K562 treated with DMSO at 1 percent for 4 hours (cell line): ENCODE measurements around the gene TRIM74. TPM values are rescaled to one million over a fixed set of nuclear protein-coding genes. Genes with fewer than 3 reads are reported as not detected.

ENCODE experiments used
- total RNA-seq: library from RNA; unstranded; fragments of 300-600 nt; gene quantifications from 2 replicates; pipeline ENCODE4 v1.2.3, GENCODE V29; 2022; ENCODE audit not compliant: insufficient read depth

Gene TRIM74
- total RNA-seq: not detected in 2 replicates

DNA sequence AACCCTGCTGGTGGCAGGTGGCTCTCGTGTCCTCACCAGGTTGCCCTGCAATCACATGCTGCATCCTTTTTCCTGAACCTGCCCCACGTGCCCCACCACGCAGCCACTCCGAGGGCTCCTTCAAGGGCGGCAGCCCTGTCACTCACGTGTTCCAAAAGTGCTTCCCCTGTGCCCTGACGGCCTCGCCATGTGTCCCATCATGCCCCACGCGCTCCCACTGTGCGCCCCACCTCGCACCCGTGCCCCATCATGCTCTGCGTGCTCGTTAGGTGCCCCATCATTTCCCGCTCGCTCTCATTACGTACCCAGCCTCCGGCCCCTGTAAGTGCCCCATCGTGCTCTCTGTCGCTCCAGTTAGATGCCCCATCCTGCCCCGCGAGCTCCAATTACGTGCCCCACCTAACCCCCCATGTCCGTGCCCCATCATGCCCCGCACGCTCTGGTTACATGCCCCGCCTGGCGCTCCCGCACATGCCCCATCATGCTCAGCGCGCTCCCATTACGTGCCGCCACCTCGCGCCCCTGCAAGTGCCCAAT is at the start of gene TRIM74:
TSS of gene TRIM74 (minus strand) at position 487 of the 537 bp plus-strand sequence. CDS start 3,309 bp downstream, outside the sequence.

DNA sequence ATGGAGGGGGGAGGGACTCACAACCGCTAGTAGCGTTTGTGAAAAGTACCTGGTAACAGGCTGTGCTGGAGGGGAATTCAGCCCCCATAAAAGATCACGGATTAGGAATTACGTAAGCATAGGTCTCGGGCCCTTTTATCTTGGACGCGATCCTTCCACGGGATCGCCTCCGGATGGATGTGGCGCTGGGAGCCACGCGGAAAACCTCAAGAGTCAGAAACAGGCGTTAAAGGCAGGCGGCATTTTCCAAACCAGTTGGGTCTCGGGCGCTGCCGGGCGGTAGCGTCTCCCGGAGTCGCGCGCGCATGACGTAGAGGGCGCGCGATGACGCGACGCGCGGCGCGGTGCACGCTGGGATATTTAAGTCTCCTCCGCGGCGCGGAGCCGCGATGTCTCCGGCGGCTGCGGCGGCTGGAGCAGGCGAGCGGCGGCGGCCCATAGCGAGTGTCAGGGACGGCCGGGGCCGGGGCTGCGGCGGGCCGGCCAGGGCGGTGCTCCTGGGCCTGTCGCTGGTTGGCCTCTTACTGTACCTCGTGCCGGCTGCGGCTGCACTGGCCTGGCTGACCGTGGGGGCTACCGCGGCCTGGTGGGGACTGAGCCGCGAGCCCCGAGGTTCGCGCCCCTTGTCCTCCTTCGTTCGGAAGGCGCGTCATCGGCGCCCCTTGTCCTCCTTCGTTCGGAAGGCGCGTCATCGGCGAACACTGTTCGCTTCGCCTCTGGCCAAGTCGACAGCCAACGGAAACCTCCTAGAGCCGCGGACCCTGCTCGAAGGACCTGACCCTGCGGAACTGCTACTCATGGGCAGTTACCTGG is 44.3 kb downstream of the TRIM74 start, which contains the start of gene POM121:
TSS of gene POM121 (plus strand) at position 363 of the 813 bp plus-strand sequence. CDS start at position 390, 27 bp downstream.

Other genes starting within 250 kb of the TRIM74 start
- 7.5 and 7.8 TPM in 2 replicates for gene TYW1B, start 141.3 kb downstream of the TRIM74 start, total RNA-seq
- 59.6 and 81.1 TPM in 2 replicates for gene POM121, start 44.4 kb downstream of the TRIM74 start, total RNA-seq
- gene SPDYE8, start 60.3 kb upstream of the TRIM74 start, total RNA-seq: not detected in 2 replicates
- gene SPDYE11, start 88.4 kb upstream of the TRIM74 start, total RNA-seq: not detected in 2 replicates
- gene SPDYE9, start 116.6 kb upstream of the TRIM74 start, total RNA-seq: not detected in 2 replicates